Measurements from ENCODE around the gene NCAM2.

NCAM2 gene

GRCh38 chr21:21412096-21412495 is 413.9 kb downstream of the NCAM2 start:
- DNase-seq: no peak

- no peak for DNase-seq
These were observed 417.5 kb downstream of the NCAM2 start for GRCh38 chr21:21415741-21416140.

GRCh38 chr21:21434944-21435343 is 436.7 kb downstream of the NCAM2 start:
- DNase-seq: no peak

GRCh38 chr21:21436012-21436534 is 437.9 kb downstream of the NCAM2 start:
- DNase-seq: no peak

GRCh38 chr21:21439761-21440160 is 441.6 kb downstream of the NCAM2 start:
- DNase-seq: no peak

- no peak for DNase-seq
These were observed 458.9 kb downstream of the NCAM2 start for GRCh38 chr21:21457077-21457476.

- no peak for DNase-seq
These were observed 460.0 kb downstream of the NCAM2 start for GRCh38 chr21:21458124-21458631.

- no peak for DNase-seq
These were observed 462.8 kb downstream of the NCAM2 start for GRCh38 chr21:21460979-21461378.

GRCh38 chr21:21463456-21463855 is 465.2 kb downstream of the NCAM2 start:
- DNase-seq: peak in 1 of 51 donors; percentile 0

GRCh38 chr21:21464684-21465083 is 466.5 kb downstream of the NCAM2 start:
- DNase-seq: no peak

- DNase-seq: no peak
These were observed 468.5 kb downstream of the NCAM2 start for GRCh38 chr21:21466752-21467151.

- no peak for DNase-seq
These were observed 469.8 kb downstream of the NCAM2 start for GRCh38 chr21:21468003-21468402.

- no peak for DNase-seq
These were observed 483.0 kb downstream of the NCAM2 start for GRCh38 chr21:21481239-21481638.

- DNase-seq: no peak
These were observed 510.6 kb downstream of the NCAM2 start for GRCh38 chr21:21508859-21509258.

GRCh38 chr21:21530680-21531079 is 532.5 kb downstream of the NCAM2 start:
- no peak for DNase-seq

- no peak for DNase-seq
These were observed 549.3 kb downstream of the NCAM2 start for GRCh38 chr21:21547368-21547953.

GRCh38 chr21:21559285-21560045 is 561.3 kb downstream of the NCAM2 start:
- no peak for DNase-seq

Data from hypothalamus (tissue), 51 donors.